Measurements from ENCODE around the gene DENND5B. TPM values are rescaled to one million over a fixed set of nuclear protein-coding genes. Genes with fewer than 3 reads are reported as not detected.

The DENND5B gene
- total and polyA plus RNA-seq, 2 of the 4 experiments (the other 2 are of a cell fraction): 5.5 to 13.4 TPM

DNA sequence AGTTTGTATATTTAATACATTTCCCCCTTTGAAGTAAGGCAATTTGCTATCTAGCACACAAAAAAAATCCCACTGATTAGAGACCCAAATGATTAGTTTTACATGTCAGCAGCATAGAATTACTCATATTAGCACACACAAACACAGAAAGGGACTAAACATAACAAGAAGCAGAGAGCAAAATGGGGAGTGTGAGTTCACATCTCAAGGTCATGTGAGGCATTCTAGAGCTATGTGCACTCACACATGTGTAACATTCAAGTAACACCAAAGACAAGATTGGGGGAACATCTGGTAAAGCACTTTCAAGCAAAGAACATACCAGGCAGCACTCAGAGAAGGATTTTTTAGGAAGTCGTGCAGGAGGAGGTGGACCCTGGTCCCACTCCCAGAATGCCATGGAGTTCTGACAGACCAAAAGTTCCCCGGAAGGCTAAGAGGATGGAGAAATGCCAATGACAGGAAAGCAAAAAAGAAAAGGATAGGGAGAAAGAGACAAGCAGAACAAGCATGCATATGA lies 159.2 kb downstream of the DENND5B start:
- H3K9me3 ChIP-seq (ENCODE audit: control insufficient read depth, insufficient read depth, low read length): no peaks in the 10 kb centered on the region
- no peak overlapping the region for H2BK120ac ChIP-seq (ENCODE audit: low read depth, low read length)
- no peaks in the 10 kb centered on the region for H4K20me1 ChIP-seq (ENCODE audit: insufficient read depth, low read length)
- H4K91ac ChIP-seq (ENCODE audit: insufficient read depth, low read depth, low read length): no peak overlapping the region
- H3K4ac ChIP-seq (ENCODE audit: low read depth, low read length): no peak overlapping the region
- no peak overlapping the region for H4K8ac ChIP-seq (ENCODE audit: low read depth in 2 of 2, low read length in 2 of 2)
- no TSS peak for BruUV-seq (replicated peaks)
- H3K18ac ChIP-seq (ENCODE audit: low read depth, low read length): no peak overlapping the region
- H3K56ac ChIP-seq (ENCODE audit: extremely low read depth, insufficient read depth, low read length): no peak overlapping the region
- no peak overlapping the region for H2BK15ac ChIP-seq (ENCODE audit: low read depth, low read length)
- H2AK5ac ChIP-seq (ENCODE audit: low read depth, low read length): no peak overlapping the region
- 0 out of 2 replicates have a peak overlapping the region, but pooled peaks have one; percentile 1 for H3K14ac ChIP-seq (replicated peaks; ENCODE audit: low read depth, low read length)
- dilution Hi-C loops (cut with HindIII; ENCODE audit: low sequenced_read_pairs, unreplicated experiment): no loop called here
- CTCF ChIA-PET: no interaction called here
- peaks cover 2% of the 10 kb centered on the region; the same call in 1 of the 2 replicates for H3K4me1 ChIP-seq (ENCODE audit: control insufficient read depth, insufficient read depth, low read length)
- H3K27me3 ChIP-seq (ENCODE audit: control insufficient read depth, insufficient read depth, low read length): no peaks in the 10 kb centered on the region
- H4K5ac ChIP-seq (ENCODE audit: low read depth, low read length): no peak overlapping the region
- no peaks in the 10 kb centered on the region for H3K9me1 ChIP-seq (ENCODE audit: insufficient read depth, low read length)
- no CpG with 5 or more reads among the region's 2 CpGs for WGBS, 2 experiments (ENCODE audit: extremely low coverage in 2 of 2, insufficient read length in 1 of 2)
- H2AK9ac ChIP-seq (replicated peaks; ENCODE audit: low read depth, low read length, poor library complexity): no peak overlapping the region
- DNase-seq (peak; percentile 71), ATAC-seq (ENCODE audit: low read depth) (peak; percentile 37)
- H3K27ac ChIP-seq (ENCODE audit: insufficient read depth, low read length): no peak overlapping the region
- no peaks in the 10 kb centered on the region for H3K79me1 ChIP-seq (ENCODE audit: low read depth in 1 of 2, low read length in 2 of 2)
- POLR2A ChIA-PET (ENCODE audit: unreplicated experiment): no interaction called here
- H3K23ac ChIP-seq (ENCODE audit: low read depth, low read length): no peak overlapping the region
- H3K4me2 ChIP-seq (ENCODE audit: low read depth, low read length): no peak overlapping the region
- no peak overlapping the region for H2AFZ ChIP-seq (replicated peaks; ENCODE audit: low read length, poor library complexity)
- H3K36me3 ChIP-seq (ENCODE audit: control insufficient read depth, insufficient read depth, low read length): no peaks in the 10 kb centered on the region
- intact Hi-C loops (cut with micrococcal nuclease): no loop called here
- no peak for TF ChIP-seq CEBPB (IDR thresholded peaks at IDR 0.05; ENCODE audit: low read depth, low read length)
- no peak for TF ChIP-seq SMC3 (IDR thresholded peaks at IDR 0.05; ENCODE audit: low read depth, low read length)
- TF ChIP-seq, protein P1, sequence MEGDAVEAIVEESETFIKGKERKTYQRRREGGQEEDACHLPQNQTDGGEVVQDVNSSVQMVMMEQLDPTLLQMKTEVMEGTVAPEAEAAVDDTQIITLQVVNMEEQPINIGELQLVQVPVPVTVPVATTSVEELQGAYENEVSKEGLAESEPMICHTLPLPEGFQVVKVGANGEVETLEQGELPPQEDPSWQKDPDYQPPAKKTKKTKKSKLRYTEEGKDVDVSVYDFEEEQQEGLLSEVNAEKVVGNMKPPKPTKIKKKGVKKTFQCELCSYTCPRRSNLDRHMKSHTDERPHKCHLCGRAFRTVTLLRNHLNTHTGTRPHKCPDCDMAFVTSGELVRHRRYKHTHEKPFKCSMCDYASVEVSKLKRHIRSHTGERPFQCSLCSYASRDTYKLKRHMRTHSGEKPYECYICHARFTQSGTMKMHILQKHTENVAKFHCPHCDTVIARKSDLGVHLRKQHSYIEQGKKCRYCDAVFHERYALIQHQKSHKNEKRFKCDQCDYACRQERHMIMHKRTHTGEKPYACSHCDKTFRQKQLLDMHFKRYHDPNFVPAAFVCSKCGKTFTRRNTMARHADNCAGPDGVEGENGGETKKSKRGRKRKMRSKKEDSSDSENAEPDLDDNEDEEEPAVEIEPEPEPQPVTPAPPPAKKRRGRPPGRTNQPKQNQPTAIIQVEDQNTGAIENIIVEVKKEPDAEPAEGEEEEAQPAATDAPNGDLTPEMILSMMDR (conservative IDR thresholded peaks at IDR 0.05; ENCODE audit: low read depth, low read length): no peak
- TF ChIP-seq FOS (IDR thresholded peaks at IDR 0.05; ENCODE audit: low read depth, low read length): no peak
- no peak for TF ChIP-seq RFX5 (IDR thresholded peaks at IDR 0.05; ENCODE audit: low read depth, low read length)
- TF ChIP-seq RAD21 (IDR thresholded peaks at IDR 0.05; ENCODE audit: low read length): no peak
- in situ Hi-C loops (cut with MboI; ENCODE audit: low sequenced_read_pairs): loop anchor here (25.0 kb wide), 1 partner anchor 156 kb away; the partner anchor contains the start of gene DENND5B
- H3K9ac ChIP-seq (ENCODE audit: low read depth, low read length): no peak overlapping the region
- no peak overlapping the region for H2BK20ac ChIP-seq (ENCODE audit: low read depth, low read length)
- no peak overlapping the region for H2BK5ac ChIP-seq (ENCODE audit: low read depth, low read length, poor library complexity, severe bottlenecking)
- H3K4me3 ChIP-seq (ENCODE audit: insufficient read depth, low read depth, low read length): no peak overlapping the region

All from IMR-90 (cell line).